Adrenal gland (tissue), 5 donors: ENCODE data around the gene B9D1.

Experiments
- POLR2A ChIP-seq, 2 donors: fragments of 450-650 bp; IDR thresholded peaks; one replicate each; pipeline ENCODE4 v1.6.1; 2017; ENCODE audit warnings: antibody characterized with exemption in 2 of 2, mild to moderate bottlenecking in 2 of 2, moderate library complexity in 1 of 2
- TF ChIP-seq, protein P1 (sequence below), 6 experiments: fragments of 450-650 bp in 4 of 6; fragments of 200-600 bp in 2 of 6; sonication (generic) in 1 of 6; IDR thresholded peaks; 1 replicate in 5 of 6; 2 replicates in 1 of 6; pipeline versions ENCODE4 v1.5.1 to v1.8.0; 2016 to 2021; ENCODE audit warnings: antibody characterized with exemption in 6 of 6, mild to moderate bottlenecking in 2 of 6, moderate library complexity in 1 of 6
- donor health status: DM: no; HTN: no; CAD: no.

DNA sequence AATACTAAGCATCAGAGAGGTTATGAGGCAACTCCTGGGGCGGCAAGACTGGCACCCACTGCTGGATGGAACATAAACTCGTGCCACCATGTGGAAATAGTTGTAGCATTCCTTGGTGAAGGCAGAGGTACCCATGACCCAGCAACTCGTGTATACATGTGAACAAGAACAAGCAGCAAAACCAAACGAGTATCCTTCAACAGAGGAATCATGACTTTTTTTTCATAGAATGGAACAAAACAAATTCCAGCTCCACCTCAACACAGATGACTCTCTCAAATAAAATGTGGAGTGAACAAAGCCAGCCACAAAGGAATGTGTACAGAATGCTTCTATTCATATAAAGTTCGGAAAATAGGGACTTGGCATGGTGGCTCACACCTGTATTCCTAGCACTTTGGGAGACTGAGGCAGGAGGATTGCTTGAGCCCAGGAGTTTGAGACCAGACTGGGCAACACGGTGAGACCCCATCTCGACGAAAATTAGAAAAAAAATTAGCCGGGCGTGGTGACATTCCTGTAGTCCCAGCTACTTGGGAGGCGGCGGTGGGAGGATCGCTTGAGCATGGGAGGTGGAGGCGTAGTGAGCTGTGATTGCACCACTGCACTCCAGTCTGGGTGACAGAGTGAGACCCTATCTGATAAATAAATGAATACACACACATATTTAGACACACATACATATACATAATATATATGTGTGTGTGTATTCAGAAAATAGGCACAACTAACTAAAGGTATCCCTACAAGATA lies 35.3 kb downstream of the B9D1 start:
- TF ChIP-seq, protein P1, sequence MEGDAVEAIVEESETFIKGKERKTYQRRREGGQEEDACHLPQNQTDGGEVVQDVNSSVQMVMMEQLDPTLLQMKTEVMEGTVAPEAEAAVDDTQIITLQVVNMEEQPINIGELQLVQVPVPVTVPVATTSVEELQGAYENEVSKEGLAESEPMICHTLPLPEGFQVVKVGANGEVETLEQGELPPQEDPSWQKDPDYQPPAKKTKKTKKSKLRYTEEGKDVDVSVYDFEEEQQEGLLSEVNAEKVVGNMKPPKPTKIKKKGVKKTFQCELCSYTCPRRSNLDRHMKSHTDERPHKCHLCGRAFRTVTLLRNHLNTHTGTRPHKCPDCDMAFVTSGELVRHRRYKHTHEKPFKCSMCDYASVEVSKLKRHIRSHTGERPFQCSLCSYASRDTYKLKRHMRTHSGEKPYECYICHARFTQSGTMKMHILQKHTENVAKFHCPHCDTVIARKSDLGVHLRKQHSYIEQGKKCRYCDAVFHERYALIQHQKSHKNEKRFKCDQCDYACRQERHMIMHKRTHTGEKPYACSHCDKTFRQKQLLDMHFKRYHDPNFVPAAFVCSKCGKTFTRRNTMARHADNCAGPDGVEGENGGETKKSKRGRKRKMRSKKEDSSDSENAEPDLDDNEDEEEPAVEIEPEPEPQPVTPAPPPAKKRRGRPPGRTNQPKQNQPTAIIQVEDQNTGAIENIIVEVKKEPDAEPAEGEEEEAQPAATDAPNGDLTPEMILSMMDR (IDR thresholded peaks at IDR 0.05) = no peak
- no peak for TF ChIP-seq POLR2A (IDR thresholded peaks at IDR 0.05)
